RCC 7860 (cell line): Measurements from ENCODE around the gene KCTD15.

Experiments
- DNase-seq: peaks from one replicate; pipeline ENCODE4 v3.0.0-alpha.2; 2015; ENCODE audit warnings: low spot score
- FAIRE-seq: peaks from 2 replicates; lab custom pipeline; 2012; peaks lifted over from hg19 to GRCh38; lab: Jason Lieb, UNC

Gene KCTD15

DNA sequence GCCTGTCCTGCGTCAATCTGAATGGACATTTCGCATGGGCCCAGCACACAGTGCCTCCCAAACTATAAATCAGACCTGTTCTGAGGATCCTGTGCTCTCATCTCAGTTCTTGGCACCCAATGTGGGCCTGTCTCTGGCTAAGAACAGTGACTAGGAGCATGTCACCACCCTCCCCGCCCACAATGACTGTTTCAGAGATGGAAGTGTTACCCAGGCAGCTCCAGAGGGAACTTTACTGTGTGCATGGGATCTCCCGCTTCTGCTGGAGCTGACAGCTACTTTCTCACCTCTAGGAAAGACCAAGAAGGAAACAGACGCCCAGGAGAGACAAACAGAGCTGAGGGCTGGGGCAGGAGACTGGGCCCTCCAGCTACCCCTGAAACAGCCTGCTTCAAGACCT is 45.0 kb downstream of the KCTD15 start:
- no peak for DNase-seq
- FAIRE-seq, result no peak

DNA sequence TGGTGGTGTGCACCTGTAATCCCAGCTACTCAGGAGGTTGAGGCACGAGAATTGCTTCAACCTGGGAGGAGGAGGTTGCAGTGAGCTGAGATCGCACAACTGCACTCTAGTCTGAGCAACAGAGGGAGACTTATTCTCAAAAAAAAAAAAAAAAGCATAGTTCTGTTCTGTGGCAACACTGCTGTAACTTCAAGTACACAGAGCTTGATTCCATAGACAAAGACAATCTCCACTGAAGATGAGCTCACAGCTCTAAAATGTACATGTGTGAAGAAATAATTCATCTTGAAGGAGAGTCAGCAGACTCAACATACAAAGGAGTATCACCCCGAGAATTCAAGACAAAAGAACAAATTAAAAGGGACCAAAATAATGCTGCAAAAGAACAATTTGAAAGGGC is 47.8 kb downstream of the KCTD15 start:
- FAIRE-seq, result no peak
- no peak for DNase-seq

DNA sequence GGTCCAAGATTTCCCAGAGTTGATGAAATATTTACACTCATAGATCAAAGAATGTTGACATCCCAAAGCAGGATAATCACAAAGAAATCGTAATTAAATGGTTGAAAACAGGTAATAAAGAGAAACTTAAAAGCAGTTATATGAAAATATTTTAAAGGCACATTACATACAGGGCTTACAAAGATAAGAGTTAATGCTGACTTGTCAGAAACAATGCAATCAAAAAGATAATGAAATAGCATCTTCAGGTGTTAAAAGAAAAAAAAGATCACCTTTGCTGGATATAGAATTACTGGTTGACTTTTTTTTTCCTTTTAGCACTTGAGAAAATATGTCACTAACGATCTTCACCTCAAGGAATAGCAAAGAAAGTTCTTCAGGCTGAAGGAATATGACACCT is 48.8 kb downstream of the KCTD15 start:
- no peak for FAIRE-seq

GRCh38 chr19:33849551-33850147 is 53.0 kb downstream of the KCTD15 start:
- FAIRE-seq (no peak), DNase-seq (no peak)

More for the DNA sequence above, 48.8 kb downstream of the KCTD15 start:
- no peak for DNase-seq

DNA sequence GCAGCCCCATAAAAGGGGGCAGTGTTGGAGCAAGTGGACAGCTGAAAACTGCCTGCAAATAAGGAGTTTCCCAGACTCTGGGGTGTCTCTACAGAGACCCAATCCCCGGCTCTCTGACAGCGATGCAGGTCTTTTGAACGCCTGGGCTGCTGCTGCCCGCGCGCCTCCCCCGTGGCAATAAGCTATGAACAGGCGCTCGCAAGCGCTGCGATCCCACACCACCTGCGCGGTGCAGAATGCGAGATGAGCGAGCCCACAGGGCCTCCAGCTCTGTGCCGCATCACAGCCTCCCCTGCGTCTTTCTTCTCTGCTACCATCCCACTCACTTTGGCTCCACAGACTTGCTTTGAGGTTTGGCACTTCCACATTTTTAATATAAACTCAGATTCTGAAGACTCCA is 62.3 kb downstream of the KCTD15 start:
- FAIRE-seq, result no peak
- DNase-seq, result no peak

DNA sequence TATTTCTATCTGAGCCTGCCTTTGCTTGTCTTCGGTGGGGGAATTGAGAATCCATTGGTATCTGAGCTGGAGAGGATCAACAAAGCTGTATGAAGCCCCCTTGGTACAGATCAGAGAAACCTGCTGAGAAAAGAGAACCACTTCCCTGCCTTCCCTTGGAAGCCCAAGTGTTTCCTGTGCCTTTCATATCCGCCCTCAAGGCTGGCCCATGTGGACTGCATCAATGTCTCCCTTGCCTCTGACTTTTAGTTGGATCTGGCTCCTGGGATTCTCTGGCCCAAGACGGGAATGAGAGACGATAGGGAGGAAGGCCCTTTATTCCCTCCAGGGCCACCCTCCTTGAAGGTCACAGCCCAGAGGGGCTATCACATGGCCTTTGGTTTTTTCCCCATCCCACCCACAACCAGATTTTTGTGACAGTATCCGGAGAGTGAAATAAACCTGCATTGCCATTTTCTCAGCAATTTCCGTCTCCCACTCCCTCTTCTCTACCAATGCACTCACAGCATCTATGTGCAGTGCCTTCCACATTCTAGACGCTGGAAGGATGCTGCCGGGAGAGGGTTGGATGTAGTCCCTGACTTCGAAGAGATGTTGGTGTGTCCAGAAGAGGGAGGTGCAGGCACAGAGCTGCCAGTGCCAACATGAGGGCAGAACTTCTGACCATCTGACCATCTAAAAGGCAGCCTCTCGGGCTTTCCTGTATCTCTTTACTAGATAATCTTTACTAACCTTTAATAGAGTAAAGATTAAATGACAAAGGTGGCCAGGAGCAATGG is 63.8 kb downstream of the KCTD15 start:
- DNase-seq (no peak), FAIRE-seq (no peak)

GRCh38 chr19:33861950-33862349 is 65.3 kb downstream of the KCTD15 start:
- FAIRE-seq (no peak), DNase-seq (no peak)

GRCh38 chr19:33862981-33863380 is 66.3 kb downstream of the KCTD15 start:
- FAIRE-seq (no peak), DNase-seq (no peak)

- FAIRE-seq (no peak), DNase-seq (no peak)
Measured at GRCh38 chr19:33863436-33863835, 66.8 kb downstream of the KCTD15 start.

GRCh38 chr19:33864311-33864850 is 67.7 kb downstream of the KCTD15 start:
- DNase-seq (no peak), FAIRE-seq (no peak)

GRCh38 chr19:33865306-33865705 is 68.6 kb downstream of the KCTD15 start:
- DNase-seq, result no peak
- FAIRE-seq, result no peak
